OCI-LY7 (cell line): ENCODE measurements around the gene ATF7. TPM values are rescaled to one million over a fixed set of nuclear protein-coding genes. Genes with fewer than 3 reads are reported as not detected.

ENCODE experiments used
- BruUV-seq: library from RNA; stranded (reverse); fragments of 400-500 nt; replicated peaks from 2 replicates; lab custom pipeline; 2021; lab: Mats Ljungman, UMichigan
- CTCF ChIA-PET: fragments of 300-600 bp; sonication (Branson Sonifier 250); formaldehyde crosslinking; loops from one replicate; lab custom pipeline; 2022; ENCODE audit warnings: antibody characterized with exemption; ENCODE audit not compliant: unreplicated experiment; lab: Charles Lee
- POLR2A ChIA-PET: fragments of 300-600 bp; sonication (Branson Sonifier 250); formaldehyde crosslinking; loops from one replicate; lab custom pipeline; 2022; ENCODE audit warnings: antibody characterized with exemption; lab: Charles Lee
- DNase-seq: peaks from one replicate; pipeline ENCODE4 v3.0.0-alpha.2; 2015; ENCODE audit warnings: low spot score
- H2AFZ ChIP-seq: fragments of 200-600 bp; sonication (generic), shearing (Covaris generic); 2 replicates; pipeline ENCODE4 v1.6.1; 2014; ENCODE audit warnings: mild to moderate bottlenecking, antibody characterized with exemption, low read length, moderate library complexity
- H3K27ac ChIP-seq: fragments of 200-600 bp; sonication (generic); 2 replicates; pipeline ENCODE4 v1.5.1; 2014; ENCODE audit warnings: mixed run types, low read depth, mild to moderate bottlenecking, moderate library complexity, low read length, inconsistent platforms; ENCODE audit not compliant: poor library complexity, severe bottlenecking
- H3K36me3 ChIP-seq: fragments of 200-600 bp; sonication (generic); 2 replicates; pipeline ENCODE4 v1.6.1; 2014; ENCODE audit warnings: mild to moderate bottlenecking, antibody characterized with exemption, low read length, moderate library complexity, mixed read lengths; ENCODE audit not compliant: insufficient read depth
- H3K4me1 ChIP-seq: fragments of 200-600 bp; sonication (generic); 2 replicates; pipeline ENCODE4 v1.5.1; 2014; ENCODE audit warnings: mild to moderate bottlenecking, low read length; ENCODE audit not compliant: insufficient read depth, poor library complexity, severe bottlenecking
- H3K4me2 ChIP-seq: fragments of 200-600 bp; sonication (generic); 2 replicates; pipeline ENCODE4 v1.6.1; 2014; ENCODE audit warnings: mild to moderate bottlenecking, low read length
- H3K4me3 ChIP-seq: fragments of 200-600 bp; sonication (generic); 2 replicates; pipeline ENCODE4 v1.5.1; 2014; ENCODE audit warnings: mild to moderate bottlenecking, low read depth, low read length; ENCODE audit not compliant: poor library complexity, severe bottlenecking
- H3K79me2 ChIP-seq: fragments of 200-600 bp; sonication (generic); 2 replicates; pipeline ENCODE4 v1.6.1; 2016; ENCODE audit warnings: low read depth, mild to moderate bottlenecking, low read length, moderate library complexity, mixed read lengths; ENCODE audit not compliant: insufficient read depth
- H3K9me2 ChIP-seq: fragments of 200-600 bp; sonication (generic); 2 replicates; pipeline ENCODE4 v1.6.1; 2016; ENCODE audit warnings: mild to moderate bottlenecking, low read length, mixed read lengths; ENCODE audit not compliant: insufficient read depth
- H3K9me3 ChIP-seq: fragments of 200-600 bp; sonication (generic); 2 replicates; pipeline ENCODE4 v1.6.1; 2014; ENCODE audit warnings: mild to moderate bottlenecking, mixed run types, low read length, mixed read lengths
- H4K20me1 ChIP-seq: fragments of 200-600 bp; sonication (generic); 2 replicates; pipeline ENCODE4 v1.6.1; 2014; ENCODE audit warnings: mild to moderate bottlenecking, antibody characterized with exemption, low read length, moderate library complexity, mixed read lengths; ENCODE audit not compliant: insufficient read depth
- EZH2phosphoT487 ChIP-seq: fragments of 200-600 bp; sonication (generic); IDR thresholded peaks from 2 replicates; pipeline ENCODE4 v1.6.1; 2018; ENCODE audit warnings: low read depth, borderline replicate concordance, mild to moderate bottlenecking, mixed run types, antibody characterized with exemption, low read length, moderate library complexity, mixed read lengths
- intact Hi-C: fragments of 100-400 bp; cut with micrococcal nuclease; formaldehyde crosslinking; loops from one replicate; pipeline ENCODE4 v1.10.0; 2022; ENCODE audit not compliant: unreplicated experiment
- total RNA-seq, 2 experiments: library from RNA; depleted of rRNA in 1 of 2; stranded (reverse); fragments of >200 nt in 1 of 2; shearing (Covaris generic) in 1 of 2; gene quantifications; 2 replicates each; pipeline ENCODE4 v1.2.3, GENCODE V29; 2014 to 2022
- TF ChIP-seq, protein P1 (sequence below): fragments of 200-600 bp; sonication (generic); conservative IDR thresholded peaks from 2 replicates; pipeline ENCODE4 v1.5.1; 2014; ENCODE audit warnings: mild to moderate bottlenecking, antibody characterized with exemption, low read length, moderate library complexity, mixed read lengths

The ATF7 gene
- total RNA-seq, 2 experiments from 2014 or later, result 6.8 to 23.2 TPM

- H3K79me2 ChIP-seq, result peaks cover 50% of the 10 kb centered on the region; the same call in 1 of the 2 replicates
- BruUV-seq, result no TSS peak
- peak; percentile 62 for DNase-seq
- no peaks in the 10 kb centered on the region for H3K9me3 ChIP-seq
- peaks cover 39% of the 10 kb centered on the region for H3K4me1 ChIP-seq
- peak overlapping the region; percentile 79 for H3K4me2 ChIP-seq
- H3K9me2 ChIP-seq, result no peaks in the 10 kb centered on the region
- no peaks in the 10 kb centered on the region for H4K20me1 ChIP-seq
- TF ChIP-seq, protein P1, sequence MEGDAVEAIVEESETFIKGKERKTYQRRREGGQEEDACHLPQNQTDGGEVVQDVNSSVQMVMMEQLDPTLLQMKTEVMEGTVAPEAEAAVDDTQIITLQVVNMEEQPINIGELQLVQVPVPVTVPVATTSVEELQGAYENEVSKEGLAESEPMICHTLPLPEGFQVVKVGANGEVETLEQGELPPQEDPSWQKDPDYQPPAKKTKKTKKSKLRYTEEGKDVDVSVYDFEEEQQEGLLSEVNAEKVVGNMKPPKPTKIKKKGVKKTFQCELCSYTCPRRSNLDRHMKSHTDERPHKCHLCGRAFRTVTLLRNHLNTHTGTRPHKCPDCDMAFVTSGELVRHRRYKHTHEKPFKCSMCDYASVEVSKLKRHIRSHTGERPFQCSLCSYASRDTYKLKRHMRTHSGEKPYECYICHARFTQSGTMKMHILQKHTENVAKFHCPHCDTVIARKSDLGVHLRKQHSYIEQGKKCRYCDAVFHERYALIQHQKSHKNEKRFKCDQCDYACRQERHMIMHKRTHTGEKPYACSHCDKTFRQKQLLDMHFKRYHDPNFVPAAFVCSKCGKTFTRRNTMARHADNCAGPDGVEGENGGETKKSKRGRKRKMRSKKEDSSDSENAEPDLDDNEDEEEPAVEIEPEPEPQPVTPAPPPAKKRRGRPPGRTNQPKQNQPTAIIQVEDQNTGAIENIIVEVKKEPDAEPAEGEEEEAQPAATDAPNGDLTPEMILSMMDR, result no peak
- no peak for TF ChIP-seq EZH2phosphoT487
- H3K36me3 ChIP-seq, result peaks cover 9% of the 10 kb centered on the region; the same call in 1 of the 2 replicates
- peak overlapping the region; percentile 59 for H3K4me3 ChIP-seq
- ChIA-PET CTCF (no interaction called here), POLR2A (interaction anchor here (0.6 to 0.9 kb wide), 4 partner anchors 8 to 109 kb away, joined by 3 to 4 read pairs (median 4); no protein-coding TSS in a partner anchor)
- peak overlapping the region; percentile 77 for H3K27ac ChIP-seq
- intact Hi-C loops, result loop anchor here (2.0 kb wide), 1 partner anchor 59 kb away; the partner anchor contains the start of gene ATP5MC2
- peak overlapping the region; percentile 24; the same call in 1 of the 2 replicates for H2AFZ ChIP-seq
Observed at GRCh38 chr12:53618275-53618674, 7.9 kb downstream of the ATF7 start.

- no peaks in the 10 kb centered on the region for H4K20me1 ChIP-seq
- intact Hi-C loops, result loop anchor here (2.0 kb wide), 1 partner anchor 59 kb away; the partner anchor contains the start of gene ATP5MC2
- no peak for TF ChIP-seq EZH2phosphoT487
- TF ChIP-seq, protein P1, result no peak
- peaks cover 33% of the 10 kb centered on the region for H3K4me1 ChIP-seq
- ChIA-PET POLR2A (interaction anchor here (0.6 to 1.6 kb wide), 7 partner anchors 8 to 294 kb away, joined by 3 to 6 read pairs (median 4); partner anchors contain the start of gene ATF7), CTCF (no interaction called here)
- H2AFZ ChIP-seq, result peak overlapping the region; percentile 24; the same call in 1 of the 2 replicates
- no peaks in the 10 kb centered on the region for H3K9me3 ChIP-seq
- H3K36me3 ChIP-seq, result peaks cover 9% of the 10 kb centered on the region; the same call in 1 of the 2 replicates
- peaks cover 44% of the 10 kb centered on the region; the same call in 1 of the 2 replicates for H3K79me2 ChIP-seq
- peak overlapping the region; percentile 79 for H3K4me2 ChIP-seq
- H3K27ac ChIP-seq, result peak overlapping the region; percentile 77
- BruUV-seq, result TSS peak; percentile 29
- H3K9me2 ChIP-seq, result no peaks in the 10 kb centered on the region
- no peak for DNase-seq
- H3K4me3 ChIP-seq, result peak overlapping the region; percentile 59
Observed at GRCh38 chr12:53617700-53618099, 8.5 kb downstream of the ATF7 start.

DNA sequence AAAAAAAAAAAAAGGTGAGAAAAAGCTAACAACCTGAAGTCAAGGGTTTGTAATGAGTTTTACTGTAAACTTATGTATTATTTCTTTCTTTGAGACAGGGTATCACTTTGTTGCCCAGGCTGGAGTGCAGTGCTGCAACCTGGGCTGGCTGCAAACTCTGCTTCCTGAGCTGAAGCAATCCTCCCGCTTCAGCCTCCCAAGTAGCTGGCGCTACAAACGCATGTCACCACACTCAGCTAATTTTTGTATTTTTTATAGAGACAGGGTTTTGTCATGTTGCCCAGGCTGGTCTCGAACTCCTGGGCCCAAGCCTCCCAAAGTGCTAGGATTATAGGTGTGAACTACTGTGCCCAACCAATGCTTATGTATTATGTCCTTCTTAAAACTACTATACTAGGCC lies 9.2 kb downstream of the ATF7 start:
- no peak for DNase-seq
- no TSS peak for BruUV-seq
- H3K4me1 ChIP-seq, result peaks cover 31% of the 10 kb centered on the region
- H3K27ac ChIP-seq, result peak overlapping the region; percentile 77
- H3K4me2 ChIP-seq, result peak overlapping the region; percentile 45; the same call in 1 of the 2 replicates
- no peaks in the 10 kb centered on the region for H4K20me1 ChIP-seq
- H3K36me3 ChIP-seq, result peaks cover 9% of the 10 kb centered on the region; the same call in 1 of the 2 replicates
- H3K9me3 ChIP-seq, result no peaks in the 10 kb centered on the region
- no peaks in the 10 kb centered on the region for H3K9me2 ChIP-seq
- ChIA-PET CTCF (no interaction called here), POLR2A (interaction anchor here (0.6 to 1.6 kb wide), 6 partner anchors 8 to 293 kb away, joined by 3 to 8 read pairs (median 4); partner anchors contain the start of gene ATF7)
- no peak overlapping the region for H2AFZ ChIP-seq
- H3K4me3 ChIP-seq, result no peak overlapping the region
- peaks cover 41% of the 10 kb centered on the region; the same call in 1 of the 2 replicates for H3K79me2 ChIP-seq
- intact Hi-C loops, result no loop called here
- no peak for TF ChIP-seq EZH2phosphoT487
